ENCODE results near the gene TELO2. TPM values are rescaled to one million over a fixed set of nuclear protein-coding genes. Genes with fewer than 3 reads are reported as not detected.

Gene TELO2
- polyA plus RNA-seq, 2 of the 4 experiments (the other 2 are of a cell fraction), result 10.6 to 34.8 TPM

DNA sequence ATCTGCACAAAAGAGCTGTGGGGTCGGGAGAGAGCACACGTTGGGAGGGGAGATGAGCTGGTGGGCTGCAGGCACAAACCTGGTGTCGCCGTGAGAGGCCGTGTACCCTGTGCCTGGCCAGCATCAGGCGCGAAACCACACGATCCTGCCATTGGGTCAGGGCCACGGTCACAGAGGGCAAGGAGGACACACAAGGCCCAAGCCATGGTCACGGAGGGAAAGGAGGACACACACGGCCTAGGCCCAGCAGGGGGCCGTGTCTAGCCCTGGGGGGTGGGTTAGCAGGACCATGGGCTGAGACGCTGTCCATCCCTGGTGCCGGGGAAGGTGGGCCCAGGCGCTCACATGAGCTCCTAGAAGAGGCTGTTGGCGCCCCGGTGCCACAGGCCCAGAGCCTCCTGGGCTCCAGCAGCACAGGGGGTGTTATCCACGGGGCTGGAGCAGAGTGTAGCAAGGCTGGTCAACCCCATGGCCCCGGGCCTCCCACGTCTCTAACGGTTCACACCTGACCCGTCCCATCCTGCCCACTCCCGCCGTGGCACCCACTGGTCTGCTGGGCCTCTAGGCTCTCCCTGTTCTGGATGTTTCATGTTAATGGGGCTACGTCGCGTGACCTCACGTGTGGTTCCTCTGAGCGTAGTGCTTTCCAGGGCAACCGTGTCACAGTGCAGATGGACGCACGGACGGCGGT is 41.3 kb upstream of the TELO2 start:
- WGBS (ENCODE audit: missing lambda C conversion rate), result 90% methylated on average over 34 of the region's 34 CpGs
- no peak for DNase-seq (ENCODE audit: low read depth in 1 of 2, low spot score in 1 of 2)
- Histone ChIP-seq H3K4me2 (no peak overlapping the region), H3K27ac (no peak overlapping the region), H3K4me1 (no peaks in the 10 kb centered on the region), H3K4me3 (no peak overlapping the region), H3K9me3 (no peaks in the 10 kb centered on the region)
- ATAC-seq, result no peak
- CTCF ChIA-PET, result interaction anchor here (1.0 kb wide), 1 partner anchor 12 kb away, joined by 4 read pairs; no protein-coding TSS in a partner anchor
- TF ChIP-seq RARB (CRISPR knock-in tag; IDR thresholded peaks at IDR 0.05), result no peak
- no peak for TF ChIP-seq ESRRA (IDR thresholded peaks at IDR 0.05; ENCODE audit: borderline replicate concordance, low read length)
- no peak for TF ChIP-seq POLR2AphosphoS2 (conservative IDR thresholded peaks at IDR 0.05; ENCODE audit: low read length)
- TF ChIP-seq, protein P1, sequence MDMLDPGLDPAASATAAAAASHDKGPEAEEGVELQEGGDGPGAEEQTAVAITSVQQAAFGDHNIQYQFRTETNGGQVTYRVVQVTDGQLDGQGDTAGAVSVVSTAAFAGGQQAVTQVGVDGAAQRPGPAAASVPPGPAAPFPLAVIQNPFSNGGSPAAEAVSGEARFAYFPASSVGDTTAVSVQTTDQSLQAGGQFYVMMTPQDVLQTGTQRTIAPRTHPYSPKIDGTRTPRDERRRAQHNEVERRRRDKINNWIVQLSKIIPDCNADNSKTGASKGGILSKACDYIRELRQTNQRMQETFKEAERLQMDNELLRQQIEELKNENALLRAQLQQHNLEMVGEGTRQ (IDR thresholded peaks at IDR 0.05), result no peak
- no peak for TF ChIP-seq PHF8 (IDR thresholded peaks at IDR 0.05; ENCODE audit: borderline replicate concordance, low read depth)
- no peak for TF ChIP-seq JUN (IDR thresholded peaks at IDR 0.05)
- TF ChIP-seq RFX5 (IDR thresholded peaks at IDR 0.05), result no peak
- no peak for TF ChIP-seq RCOR1 (IDR thresholded peaks at IDR 0.05; ENCODE audit: low read depth, low read length)
- TF ChIP-seq, protein P2, sequence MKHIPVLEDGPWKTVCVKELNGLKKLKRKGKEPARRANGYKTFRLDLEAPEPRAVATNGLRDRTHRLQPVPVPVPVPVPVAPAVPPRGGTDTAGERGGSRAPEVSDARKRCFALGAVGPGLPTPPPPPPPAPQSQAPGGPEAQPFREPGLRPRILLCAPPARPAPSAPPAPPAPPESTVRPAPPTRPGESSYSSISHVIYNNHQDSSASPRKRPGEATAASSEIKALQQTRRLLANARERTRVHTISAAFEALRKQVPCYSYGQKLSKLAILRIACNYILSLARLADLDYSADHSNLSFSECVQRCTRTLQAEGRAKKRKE (CRISPR knock-in tag; IDR thresholded peaks at IDR 0.05; ENCODE audit: low read depth), result no peak
- no peak for TF ChIP-seq MYC (IDR thresholded peaks at IDR 0.05; ENCODE audit: borderline replicate concordance, low read length)
- no peak for TF ChIP-seq NPAS2 (CRISPR knock-in tag; IDR thresholded peaks at IDR 0.05; ENCODE audit: borderline replicate concordance)
- TF ChIP-seq, protein P3, sequence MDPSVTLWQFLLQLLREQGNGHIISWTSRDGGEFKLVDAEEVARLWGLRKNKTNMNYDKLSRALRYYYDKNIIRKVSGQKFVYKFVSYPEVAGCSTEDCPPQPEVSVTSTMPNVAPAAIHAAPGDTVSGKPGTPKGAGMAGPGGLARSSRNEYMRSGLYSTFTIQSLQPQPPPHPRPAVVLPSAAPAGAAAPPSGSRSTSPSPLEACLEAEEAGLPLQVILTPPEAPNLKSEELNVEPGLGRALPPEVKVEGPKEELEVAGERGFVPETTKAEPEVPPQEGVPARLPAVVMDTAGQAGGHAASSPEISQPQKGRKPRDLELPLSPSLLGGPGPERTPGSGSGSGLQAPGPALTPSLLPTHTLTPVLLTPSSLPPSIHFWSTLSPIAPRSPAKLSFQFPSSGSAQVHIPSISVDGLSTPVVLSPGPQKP (IDR thresholded peaks at IDR 0.05; ENCODE audit: low read depth, low read length), result no peak
- TF ChIP-seq FOSL2 (IDR thresholded peaks at IDR 0.05), result no peak
- no peak for TF ChIP-seq FOSL2 (CRISPR knock-in tag; IDR thresholded peaks at IDR 0.05)
- TF ChIP-seq, protein P4, sequence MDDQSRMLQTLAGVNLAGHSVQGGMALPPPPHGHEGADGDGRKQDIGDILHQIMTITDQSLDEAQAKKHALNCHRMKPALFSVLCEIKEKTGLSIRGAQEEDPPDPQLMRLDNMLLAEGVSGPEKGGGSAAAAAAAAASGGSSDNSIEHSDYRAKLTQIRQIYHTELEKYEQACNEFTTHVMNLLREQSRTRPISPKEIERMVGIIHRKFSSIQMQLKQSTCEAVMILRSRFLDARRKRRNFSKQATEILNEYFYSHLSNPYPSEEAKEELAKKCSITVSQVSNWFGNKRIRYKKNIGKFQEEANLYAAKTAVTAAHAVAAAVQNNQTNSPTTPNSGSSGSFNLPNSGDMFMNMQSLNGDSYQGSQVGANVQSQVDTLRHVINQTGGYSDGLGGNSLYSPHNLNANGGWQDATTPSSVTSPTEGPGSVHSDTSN (IDR thresholded peaks at IDR 0.05), result no peak
- no peak for TF ChIP-seq BHLHE40 (IDR thresholded peaks at IDR 0.05; ENCODE audit: low read depth, low read length)
- TF ChIP-seq, protein P5, sequence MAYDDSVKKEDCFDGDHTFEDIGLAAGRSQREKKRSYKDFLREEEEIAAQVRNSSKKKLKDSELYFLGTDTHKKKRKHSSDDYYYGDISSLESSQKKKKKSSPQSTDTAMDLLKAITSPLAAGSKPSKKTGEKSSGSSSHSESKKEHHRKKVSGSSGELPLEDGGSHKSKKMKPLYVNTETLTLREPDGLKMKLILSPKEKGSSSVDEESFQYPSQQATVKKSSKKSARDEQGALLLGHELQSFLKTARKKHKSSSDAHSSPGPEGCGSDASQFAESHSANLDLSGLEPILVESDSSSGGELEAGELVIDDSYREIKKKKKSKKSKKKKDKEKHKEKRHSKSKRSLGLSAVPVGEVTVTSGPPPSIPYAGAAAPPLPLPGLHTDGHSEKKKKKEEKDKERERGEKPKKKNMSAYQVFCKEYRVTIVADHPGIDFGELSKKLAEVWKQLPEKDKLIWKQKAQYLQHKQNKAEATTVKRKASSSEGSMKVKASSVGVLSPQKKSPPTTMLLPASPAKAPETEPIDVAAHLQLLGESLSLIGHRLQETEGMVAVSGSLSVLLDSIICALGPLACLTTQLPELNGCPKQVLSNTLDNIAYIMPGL (CRISPR knock-in tag; IDR thresholded peaks at IDR 0.05; ENCODE audit: borderline replicate concordance), result no peak
- no peak for FAIRE-seq
- POLR2A ChIA-PET, result no interaction called here

DNA sequence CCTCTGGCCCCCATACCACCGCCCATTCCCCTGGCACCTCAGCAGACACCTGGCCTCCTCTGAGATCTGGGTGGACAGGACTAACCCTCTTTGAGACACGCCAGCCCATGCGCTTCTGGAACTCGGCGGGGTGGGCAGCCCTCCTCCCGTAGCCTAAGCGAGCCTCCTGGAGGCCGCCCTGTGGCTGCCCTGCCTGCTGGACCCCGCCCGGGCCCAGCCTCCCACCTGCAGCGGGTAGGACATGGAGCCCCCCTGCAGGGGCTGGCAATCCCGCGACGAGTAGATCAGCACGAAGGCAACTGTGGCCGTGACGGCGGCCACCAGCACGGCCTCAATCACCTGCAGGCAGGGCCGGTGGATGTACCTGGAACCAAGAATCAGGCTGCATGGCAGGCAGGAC is 40.6 kb upstream of the TELO2 start:
- no peak overlapping the region for H3K27ac ChIP-seq
- H3K4me3 ChIP-seq, result no peak overlapping the region
- 96% methylated on average over 17 of the region's 20 CpGs for WGBS (ENCODE audit: missing lambda C conversion rate)
- H3K4me1 ChIP-seq, result no peaks in the 10 kb centered on the region
- POLR2A ChIA-PET, result no interaction called here
- H3K9me3 ChIP-seq, result no peaks in the 10 kb centered on the region
- no peak overlapping the region for H3K4me2 ChIP-seq
- DNase-seq (ENCODE audit: low read depth in 1 of 2, low spot score in 1 of 2) (no peak), FAIRE-seq (no peak), ATAC-seq (no peak)
- CTCF ChIA-PET, result no interaction called here
- TF ChIP-seq ZNF302 (CRISPR knock-in tag; IDR thresholded peaks at IDR 0.05) (no peak), POLR2A (IDR thresholded peaks at IDR 0.05; ENCODE audit: low read length) (no peak), EHMT2 (IDR thresholded peaks at IDR 0.05; ENCODE audit: low read depth) (no peak), HOXB13 (CRISPR knock-in tag; IDR thresholded peaks at IDR 0.05; ENCODE audit: low read depth) (no peak), POLR2AphosphoS2 (conservative IDR thresholded peaks at IDR 0.05; ENCODE audit: low read length) (no peak), HOXB5 (CRISPR knock-in tag; IDR thresholded peaks at IDR 0.05) (no peak), EHF (CRISPR knock-in tag; IDR thresholded peaks at IDR 0.05) (no peak), JUNB (IDR thresholded peaks at IDR 0.05) (no peak), CHD4 (IDR thresholded peaks at IDR 0.05; ENCODE audit: borderline replicate concordance) (no peak), FOSB (CRISPR knock-in tag; IDR thresholded peaks at IDR 0.05) (no peak)
- TF ChIP-seq, protein P6, sequence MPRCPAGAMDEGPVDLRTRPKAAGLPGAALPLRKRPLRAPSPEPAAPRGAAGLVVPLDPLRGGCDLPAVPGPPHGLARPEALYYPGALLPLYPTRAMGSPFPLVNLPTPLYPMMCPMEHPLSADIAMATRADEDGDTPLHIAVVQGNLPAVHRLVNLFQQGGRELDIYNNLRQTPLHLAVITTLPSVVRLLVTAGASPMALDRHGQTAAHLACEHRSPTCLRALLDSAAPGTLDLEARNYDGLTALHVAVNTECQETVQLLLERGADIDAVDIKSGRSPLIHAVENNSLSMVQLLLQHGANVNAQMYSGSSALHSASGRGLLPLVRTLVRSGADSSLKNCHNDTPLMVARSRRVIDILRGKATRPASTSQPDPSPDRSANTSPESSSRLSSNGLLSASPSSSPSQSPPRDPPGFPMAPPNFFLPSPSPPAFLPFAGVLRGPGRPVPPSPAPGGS (IDR thresholded peaks at IDR 0.05), result no peak
- TF ChIP-seq, protein P5 (CRISPR knock-in tag; IDR thresholded peaks at IDR 0.05; ENCODE audit: borderline replicate concordance), result no peak
- TF ChIP-seq, protein P3 (IDR thresholded peaks at IDR 0.05; ENCODE audit: low read depth, low read length), result no peak

Measured in A549 (cell line).